Measurements from ENCODE around the gene FOXJ1.

- TF ChIP-seq POLR2A (IDR thresholded peaks at IDR 0.05; ENCODE audit: low read depth, low read length) (no peak), POLR2AphosphoS5 (IDR thresholded peaks at IDR 0.05; ENCODE audit: low read depth, low read length) (no peak)
Observed at GRCh38 chr17:76171706-76172105, 30.7 kb upstream of the FOXJ1 start.

Measured in GM12892 (cell line).